ENCODE data around the gene DLK1. TPM values are rescaled to one million over a fixed set of nuclear protein-coding genes. Genes with fewer than 3 reads are reported as not detected.

DLK1 gene
- total and polyA plus RNA-seq, 8 donors, result 7.7 to 65.5 (median 15.2) TPM

- Histone ChIP-seq H3K4me1 (no peaks in the 10 kb centered on the region), H3K27ac (no peak overlapping the region), H3K9me3 (no peaks in the 10 kb centered on the region), H3K36me3 (no peaks in the 10 kb centered on the region), H3K27me3 (no peaks in the 10 kb centered on the region), H3K4me3 (no peak overlapping the region)
- intact Hi-C loops (cut with DNase I), result no loop called here
- no peak for DNase-seq
- ATAC-seq, result no peak
- TF ChIP-seq CTCF (IDR thresholded peaks at IDR 0.05), result no peak
- no peak for FAIRE-seq
- 73 to 76% methylated on average over 6 of the region's 6 CpGs for WGBS, 2 donors
Observed at GRCh38 chr14:100701314-100701713, 25.4 kb upstream of the DLK1 start.

- Histone ChIP-seq H3K4me3 (no peak overlapping the region), H3K4me1 (no peaks in the 10 kb centered on the region), H3K27ac (no peak overlapping the region), H3K9me3 (no peaks in the 10 kb centered on the region), H3K27me3 (no peaks in the 10 kb centered on the region), H3K36me3 (no peaks in the 10 kb centered on the region)
- ATAC-seq (no peak), DNase-seq (no peak), FAIRE-seq (no peak)
- intact Hi-C loops (cut with DNase I), result no loop called here
- no peak for TF ChIP-seq CTCF (IDR thresholded peaks at IDR 0.05)
- WGBS, 2 donors, result 79 to 90% methylated on average over 8 of the region's 8 CpGs
Observed at GRCh38 chr14:100702590-100702989, 24.1 kb upstream of the DLK1 start.

GRCh38 chr14:100703386-100704220 lies 23.1 kb upstream of the DLK1 start:
- DNase-seq (no peak), ATAC-seq (no peak), FAIRE-seq (no peak)
- TF ChIP-seq CTCF (IDR thresholded peaks at IDR 0.05), result no peak
- Histone ChIP-seq H3K27ac (no peak overlapping the region), H3K27me3 (no peaks in the 10 kb centered on the region), H3K4me1 (peaks cover 0 to 9% (median 0%) of the 10 kb centered on the region in 3 donors), H3K4me3 (no peak overlapping the region), H3K36me3 (no peaks in the 10 kb centered on the region), H3K9me3 (no peaks in the 10 kb centered on the region)
- intact Hi-C loops (cut with DNase I), result no loop called here
- WGBS, 2 donors, result 78 to 84% methylated on average over 23 to 24 of the region's 24 CpGs

GRCh38 chr14:100706200-100706599 lies 20.5 kb upstream of the DLK1 start:
- H3K27ac ChIP-seq, result no peak overlapping the region
- no peaks in the 10 kb centered on the region for H3K27me3 ChIP-seq
- DNase-seq, result no peak
- no peak for ATAC-seq
- intact Hi-C loops (cut with DNase I), result no loop called here
- 73 to 87% methylated on average over 13 of the region's 13 CpGs for WGBS, 2 donors
- peaks cover 0 to 26% (median 12%) of the 10 kb centered on the region in 3 donors for H3K4me1 ChIP-seq
- no peak overlapping the region for H3K4me3 ChIP-seq
- no peak for TF ChIP-seq CTCF (IDR thresholded peaks at IDR 0.05)
- FAIRE-seq, result no peak
- H3K9me3 ChIP-seq, result no peaks in the 10 kb centered on the region
- no peaks in the 10 kb centered on the region for H3K36me3 ChIP-seq

- 75 to 89% methylated on average over 5 of the region's 5 CpGs for WGBS, 2 donors
- FAIRE-seq (no peak), DNase-seq (no peak), ATAC-seq (no peak)
- Histone ChIP-seq H3K27me3 (no peaks in the 10 kb centered on the region), H3K9me3 (no peaks in the 10 kb centered on the region), H3K36me3 (no peaks in the 10 kb centered on the region), H3K27ac (no peak overlapping the region), H3K4me1 (peaks cover 0 to 32% (median 15%) of the 10 kb centered on the region in 3 donors), H3K4me3 (no peak overlapping the region)
- no peak for TF ChIP-seq CTCF (IDR thresholded peaks at IDR 0.05)
- intact Hi-C loops (cut with DNase I), result no loop called here
Observed at GRCh38 chr14:100706860-100707259, 19.8 kb upstream of the DLK1 start.

Data from pancreas (tissue), 10 donors.